ENCODE measurements around the gene TTC38. TPM values are rescaled to one million over a fixed set of nuclear protein-coding genes. Genes with fewer than 3 reads are reported as not detected.

Gene TTC38
- total RNA-seq, 2 experiments from 2014 or later = 6.6 to 7.9 TPM

- no peak overlapping the region for H3K4me3 Mint-ChIP-seq
- H3K27ac Mint-ChIP-seq = no peak overlapping the region
- peaks cover 8% of the 10 kb centered on the region for H3K36me3 Mint-ChIP-seq
- no peak for DNase-seq
- peaks cover 16% of the 10 kb centered on the region for H3K4me1 Mint-ChIP-seq
- H3K27me3 Mint-ChIP-seq = no peaks in the 10 kb centered on the region
- H3K9me3 Mint-ChIP-seq = no peaks in the 10 kb centered on the region
Observed at GRCh38 chr22:46240073-46240472, 27.7 kb upstream of the TTC38 start.

- H3K4me3 Mint-ChIP-seq = no peak overlapping the region
- H3K9me3 Mint-ChIP-seq = no peaks in the 10 kb centered on the region
- H3K27me3 Mint-ChIP-seq = no peaks in the 10 kb centered on the region
- peaks cover 16% of the 10 kb centered on the region for H3K4me1 Mint-ChIP-seq
- no peak for DNase-seq
- peaks cover 8% of the 10 kb centered on the region for H3K36me3 Mint-ChIP-seq
- H3K27ac Mint-ChIP-seq = no peak overlapping the region
Observed at GRCh38 chr22:46240506-46240905, 27.3 kb upstream of the TTC38 start.

GRCh38 chr22:46240907-46241306 is 26.9 kb upstream of the TTC38 start:
- H3K4me1 Mint-ChIP-seq = peaks cover 16% of the 10 kb centered on the region
- H3K27ac Mint-ChIP-seq = no peak overlapping the region
- no peak overlapping the region for H3K4me3 Mint-ChIP-seq
- H3K36me3 Mint-ChIP-seq = peaks cover 8% of the 10 kb centered on the region
- H3K27me3 Mint-ChIP-seq = no peaks in the 10 kb centered on the region
- DNase-seq = no peak
- no peaks in the 10 kb centered on the region for H3K9me3 Mint-ChIP-seq

GRCh38 chr22:46241396-46242007 is 26.3 kb upstream of the TTC38 start:
- peaks cover 19% of the 10 kb centered on the region for H3K4me1 Mint-ChIP-seq
- no peak overlapping the region for H3K27ac Mint-ChIP-seq
- H3K27me3 Mint-ChIP-seq = no peaks in the 10 kb centered on the region
- H3K36me3 Mint-ChIP-seq = peaks cover 11% of the 10 kb centered on the region
- DNase-seq = no peak
- H3K4me3 Mint-ChIP-seq = no peak overlapping the region
- H3K9me3 Mint-ChIP-seq = no peaks in the 10 kb centered on the region

GRCh38 chr22:46242076-46242475 is 25.7 kb upstream of the TTC38 start:
- peaks cover 11% of the 10 kb centered on the region for H3K36me3 Mint-ChIP-seq
- DNase-seq = no peak
- H3K27ac Mint-ChIP-seq = no peak overlapping the region
- H3K4me3 Mint-ChIP-seq = no peak overlapping the region
- peaks cover 19% of the 10 kb centered on the region for H3K4me1 Mint-ChIP-seq
- H3K9me3 Mint-ChIP-seq = no peaks in the 10 kb centered on the region
- H3K27me3 Mint-ChIP-seq = no peaks in the 10 kb centered on the region

GRCh38 chr22:46244771-46245170 is 23.0 kb upstream of the TTC38 start:
- no peak for DNase-seq
- H3K36me3 Mint-ChIP-seq = peaks cover 6% of the 10 kb centered on the region
- H3K4me3 Mint-ChIP-seq = no peak overlapping the region
- H3K4me1 Mint-ChIP-seq = peaks cover 20% of the 10 kb centered on the region
- no peak overlapping the region for H3K27ac Mint-ChIP-seq
- no peaks in the 10 kb centered on the region for H3K9me3 Mint-ChIP-seq
- no peaks in the 10 kb centered on the region for H3K27me3 Mint-ChIP-seq

- Mint-ChIP-seq H3K36me3 (peaks cover 6% of the 10 kb centered on the region), H3K4me1 (peaks cover 13% of the 10 kb centered on the region), H3K27me3 (no peaks in the 10 kb centered on the region), H3K27ac (no peak overlapping the region), H3K4me3 (no peak overlapping the region), H3K9me3 (no peaks in the 10 kb centered on the region)
- DNase-seq = no peak
Observed at GRCh38 chr22:46245511-46245910, 22.3 kb upstream of the TTC38 start.

GRCh38 chr22:46246178-46246577 is 21.6 kb upstream of the TTC38 start:
- Mint-ChIP-seq H3K4me1 (peaks cover 16% of the 10 kb centered on the region), H3K27me3 (no peaks in the 10 kb centered on the region), H3K36me3 (peaks cover 6% of the 10 kb centered on the region), H3K27ac (no peak overlapping the region), H3K9me3 (no peaks in the 10 kb centered on the region), H3K4me3 (no peak overlapping the region)
- DNase-seq = no peak

- Mint-ChIP-seq H3K27me3 (no peaks in the 10 kb centered on the region), H3K4me1 (peaks cover 26% of the 10 kb centered on the region), H3K9me3 (no peaks in the 10 kb centered on the region), H3K27ac (no peak overlapping the region), H3K36me3 (peaks cover 15% of the 10 kb centered on the region), H3K4me3 (no peak overlapping the region)
- no peak for DNase-seq
Observed at GRCh38 chr22:46247443-46247975, 20.3 kb upstream of the TTC38 start.

- H3K27me3 Mint-ChIP-seq = no peaks in the 10 kb centered on the region
Observed at GRCh38 chr22:46250035-46250782, 17.6 kb upstream of the TTC38 start, which contains the start of gene CDPF1. Gene CDPF1 (minus strand): TSS chr22:46250293. CDS start chr22:46248284, 2,009 bp downstream.

GRCh38 chr22:46250783-46251125 is 17.1 kb upstream of the TTC38 start:
- DNase-seq = peak; percentile 18
- H3K27me3 Mint-ChIP-seq = no peaks in the 10 kb centered on the region
- peaks cover 30% of the 10 kb centered on the region for H3K4me1 Mint-ChIP-seq
- peaks cover 3% of the 10 kb centered on the region for H3K9me3 Mint-ChIP-seq
- peaks cover 17% of the 10 kb centered on the region for H3K36me3 Mint-ChIP-seq
- peak overlapping the region; percentile 83 for H3K4me3 Mint-ChIP-seq
- peak overlapping the region; percentile 81 for H3K27ac Mint-ChIP-seq

More at GRCh38 chr22:46250035-46250782, 17.6 kb upstream of the TTC38 start, which contains the start of gene CDPF1:
- peaks cover 30% of the 10 kb centered on the region for H3K4me1 Mint-ChIP-seq
- peak; percentile 93 for DNase-seq
- peak within 1 kb of the TSS; percentile 83 for H3K4me3 Mint-ChIP-seq
- peaks cover 17% of the 10 kb centered on the region for H3K36me3 Mint-ChIP-seq
- H3K27ac Mint-ChIP-seq = peak within 1 kb of the TSS; percentile 81
- peaks cover 3% of the 10 kb centered on the region for H3K9me3 Mint-ChIP-seq

GRCh38 chr22:46251266-46251665 is 16.5 kb upstream of the TTC38 start:
- Mint-ChIP-seq H3K4me1 (peaks cover 29% of the 10 kb centered on the region), H3K9me3 (peaks cover 3% of the 10 kb centered on the region), H3K36me3 (peaks cover 18% of the 10 kb centered on the region), H3K27me3 (no peaks in the 10 kb centered on the region), H3K4me3 (peak overlapping the region; percentile 83), H3K27ac (peak overlapping the region; percentile 81)
- no peak for DNase-seq

- H3K4me3 Mint-ChIP-seq = peak overlapping the region; percentile 83
Observed at GRCh38 chr22:46251816-46252380, 15.9 kb upstream of the TTC38 start.

GRCh38 chr22:46256358-46256958 is 11.3 kb upstream of the TTC38 start:
- peaks cover 7% of the 10 kb centered on the region for H3K9me3 Mint-ChIP-seq
- H3K4me3 Mint-ChIP-seq = no peak overlapping the region
- DNase-seq = no peak
- H3K36me3 Mint-ChIP-seq = peaks cover 18% of the 10 kb centered on the region
- H3K4me1 Mint-ChIP-seq = peaks cover 12% of the 10 kb centered on the region
- no peak overlapping the region for H3K27ac Mint-ChIP-seq
- H3K27me3 Mint-ChIP-seq = peaks cover 29% of the 10 kb centered on the region

More at GRCh38 chr22:46251816-46252380, 15.9 kb upstream of the TTC38 start:
- Mint-ChIP-seq H3K27ac (no peak overlapping the region), H3K4me1 (peaks cover 28% of the 10 kb centered on the region), H3K9me3 (peaks cover 3% of the 10 kb centered on the region), H3K27me3 (no peaks in the 10 kb centered on the region), H3K36me3 (peaks cover 20% of the 10 kb centered on the region)
- DNase-seq = no peak

GRCh38 chr22:46259374-46259773 is 8.4 kb upstream of the TTC38 start:
- Mint-ChIP-seq H3K27ac (no peak overlapping the region), H3K36me3 (peaks cover 7% of the 10 kb centered on the region), H3K9me3 (peaks cover 4% of the 10 kb centered on the region), H3K27me3 (peaks cover 52% of the 10 kb centered on the region), H3K4me1 (peaks cover under 1% of the 10 kb centered on the region), H3K4me3 (no peak overlapping the region)
- DNase-seq = no peak

All from activated naive CD8-positive, alpha-beta T cell treated with anti-CD3 and anti-CD28 coated beads for 36 hours (primary cell).